OCI-LY7 (cell line): ENCODE results near the gene PER3. TPM values are rescaled to one million over a fixed set of nuclear protein-coding genes. Genes with fewer than 3 reads are reported as not detected.

ENCODE experiments used
- BruUV-seq: library from RNA; stranded (reverse); fragments of 400-500 nt; replicated peaks from 2 replicates; lab custom pipeline; 2021; lab: Mats Ljungman, UMichigan
- CTCF ChIA-PET: fragments of 300-600 bp; sonication (Branson Sonifier 250); formaldehyde crosslinking; loops from one replicate; lab custom pipeline; 2022; ENCODE audit warnings: antibody characterized with exemption; ENCODE audit not compliant: unreplicated experiment; lab: Charles Lee
- POLR2A ChIA-PET: fragments of 300-600 bp; sonication (Branson Sonifier 250); formaldehyde crosslinking; loops from one replicate; lab custom pipeline; 2022; ENCODE audit warnings: antibody characterized with exemption; lab: Charles Lee
- DNase-seq: peaks from one replicate; pipeline ENCODE4 v3.0.0-alpha.2; 2015; ENCODE audit warnings: low spot score
- H2AFZ ChIP-seq: fragments of 200-600 bp; sonication (generic), shearing (Covaris generic); 2 replicates; pipeline ENCODE4 v1.6.1; 2014; ENCODE audit warnings: mild to moderate bottlenecking, antibody characterized with exemption, low read length, moderate library complexity
- H3K27ac ChIP-seq: fragments of 200-600 bp; sonication (generic); 2 replicates; pipeline ENCODE4 v1.5.1; 2014; ENCODE audit warnings: mixed run types, low read depth, mild to moderate bottlenecking, moderate library complexity, low read length, inconsistent platforms; ENCODE audit not compliant: poor library complexity, severe bottlenecking
- H3K36me3 ChIP-seq: fragments of 200-600 bp; sonication (generic); 2 replicates; pipeline ENCODE4 v1.6.1; 2014; ENCODE audit warnings: mild to moderate bottlenecking, antibody characterized with exemption, low read length, moderate library complexity, mixed read lengths; ENCODE audit not compliant: insufficient read depth
- H3K4me1 ChIP-seq: fragments of 200-600 bp; sonication (generic); 2 replicates; pipeline ENCODE4 v1.5.1; 2014; ENCODE audit warnings: mild to moderate bottlenecking, low read length; ENCODE audit not compliant: insufficient read depth, poor library complexity, severe bottlenecking
- H3K4me2 ChIP-seq: fragments of 200-600 bp; sonication (generic); 2 replicates; pipeline ENCODE4 v1.6.1; 2014; ENCODE audit warnings: mild to moderate bottlenecking, low read length
- H3K4me3 ChIP-seq: fragments of 200-600 bp; sonication (generic); 2 replicates; pipeline ENCODE4 v1.5.1; 2014; ENCODE audit warnings: mild to moderate bottlenecking, low read depth, low read length; ENCODE audit not compliant: poor library complexity, severe bottlenecking
- H3K79me2 ChIP-seq: fragments of 200-600 bp; sonication (generic); 2 replicates; pipeline ENCODE4 v1.6.1; 2016; ENCODE audit warnings: low read depth, mild to moderate bottlenecking, low read length, moderate library complexity, mixed read lengths; ENCODE audit not compliant: insufficient read depth
- H3K9me2 ChIP-seq: fragments of 200-600 bp; sonication (generic); 2 replicates; pipeline ENCODE4 v1.6.1; 2016; ENCODE audit warnings: mild to moderate bottlenecking, low read length, mixed read lengths; ENCODE audit not compliant: insufficient read depth
- H3K9me3 ChIP-seq: fragments of 200-600 bp; sonication (generic); 2 replicates; pipeline ENCODE4 v1.6.1; 2014; ENCODE audit warnings: mild to moderate bottlenecking, mixed run types, low read length, mixed read lengths
- H4K20me1 ChIP-seq: fragments of 200-600 bp; sonication (generic); 2 replicates; pipeline ENCODE4 v1.6.1; 2014; ENCODE audit warnings: mild to moderate bottlenecking, antibody characterized with exemption, low read length, moderate library complexity, mixed read lengths; ENCODE audit not compliant: insufficient read depth
- CTCF ChIP-seq: fragments of 200-600 bp; sonication (generic); conservative IDR thresholded peaks from 2 replicates; pipeline ENCODE4 v1.5.1; 2014; ENCODE audit warnings: mild to moderate bottlenecking, antibody characterized with exemption, low read length, moderate library complexity, mixed read lengths
- EZH2phosphoT487 ChIP-seq: fragments of 200-600 bp; sonication (generic); IDR thresholded peaks from 2 replicates; pipeline ENCODE4 v1.6.1; 2018; ENCODE audit warnings: low read depth, borderline replicate concordance, mild to moderate bottlenecking, mixed run types, antibody characterized with exemption, low read length, moderate library complexity, mixed read lengths
- intact Hi-C: fragments of 100-400 bp; cut with micrococcal nuclease; formaldehyde crosslinking; loops from one replicate; pipeline ENCODE4 v1.10.0; 2022; ENCODE audit not compliant: unreplicated experiment
- total RNA-seq, 2 experiments: library from RNA; depleted of rRNA in 1 of 2; stranded (reverse); fragments of >200 nt in 1 of 2; shearing (Covaris generic) in 1 of 2; gene quantifications; 2 replicates each; pipeline ENCODE4 v1.2.3, GENCODE V29; 2014 to 2022

PER3 gene
- total RNA-seq, 2 experiments from 2014 or later = 9.0 to 13.1 TPM

- H3K4me1 ChIP-seq = no peaks in the 10 kb centered on the region
- no TSS peak for BruUV-seq
- intact Hi-C loops = no loop called here
- no peak overlapping the region for H3K4me3 ChIP-seq
- no peak overlapping the region for H2AFZ ChIP-seq
- H3K4me2 ChIP-seq = no peak overlapping the region
- no peaks in the 10 kb centered on the region for H4K20me1 ChIP-seq
- H3K79me2 ChIP-seq = no peaks in the 10 kb centered on the region
- no peaks in the 10 kb centered on the region for H3K36me3 ChIP-seq
- no peak for DNase-seq
- CTCF ChIA-PET = no interaction called here
- H3K9me2 ChIP-seq = no peaks in the 10 kb centered on the region
- POLR2A ChIA-PET = no interaction called here
- H3K27ac ChIP-seq = no peak overlapping the region
- no peak for TF ChIP-seq CTCF
- no peaks in the 10 kb centered on the region for H3K9me3 ChIP-seq
These were observed 104.4 kb downstream of the PER3 start for GRCh38 chr1:7888248-7889081.

GRCh38 chr1:7890853-7891252 lies 106.8 kb downstream of the PER3 start:
- H3K27ac ChIP-seq = no peak overlapping the region
- POLR2A ChIA-PET = no interaction called here
- CTCF ChIA-PET = no interaction called here

More at GRCh38 chr1:7890853-7891252, 106.8 kb downstream of the PER3 start:
- H4K20me1 ChIP-seq = no peaks in the 10 kb centered on the region
- no peak for DNase-seq
- intact Hi-C loops = no loop called here
- no peak overlapping the region for H3K4me2 ChIP-seq
- BruUV-seq = no TSS peak
- H3K4me1 ChIP-seq = no peaks in the 10 kb centered on the region
- no peaks in the 10 kb centered on the region for H3K9me3 ChIP-seq
- no peak overlapping the region for H3K4me3 ChIP-seq
- H2AFZ ChIP-seq = no peak overlapping the region
- no peaks in the 10 kb centered on the region for H3K79me2 ChIP-seq
- no peaks in the 10 kb centered on the region for H3K36me3 ChIP-seq
- H3K9me2 ChIP-seq = no peaks in the 10 kb centered on the region
- TF ChIP-seq EZH2phosphoT487 = no peak
- TF ChIP-seq CTCF = no peak
